HG03196 (cell line): Measurements from ENCODE around the gene MPHOSPH8.
A peak's percentile ranks its signal among the peaks of the same experiment; 100 is the strongest.
"Not testable (repeated sequence)": the region's sequence is repeated elsewhere in the genome, so short reads cannot be mapped to it uniquely, and the experiment has no call there.

Source experiments
- ATAC-seq: cut with Tn5 transposase; IDR thresholded peaks from one replicate; pipeline ENCODE4 v1.9.1; 2021; ENCODE audit not compliant: unreplicated experiment

The MPHOSPH8 gene

GRCh38 chr13:19632915-19633478 is 462 bp upstream of the MPHOSPH8 start:
- ATAC-seq = no peak

GRCh38 chr13:19634256-19634740 is 839 bp downstream of the MPHOSPH8 start:
- ATAC-seq = peak; percentile 2

GRCh38 chr13:19635926-19636325 is 2.5 kb downstream of the MPHOSPH8 start:
- ATAC-seq = not testable (repeated sequence)

GRCh38 chr13:19643652-19644051 is 10.2 kb downstream of the MPHOSPH8 start:
- ATAC-seq = no peak

GRCh38 chr13:19645000-19645399 is 11.5 kb downstream of the MPHOSPH8 start:
- ATAC-seq = no peak

- no peak for ATAC-seq
Observed at GRCh38 chr13:19646063-19646462, 12.6 kb downstream of the MPHOSPH8 start.

GRCh38 chr13:19650742-19651141 is 17.3 kb downstream of the MPHOSPH8 start:
- no peak for ATAC-seq

- ATAC-seq = no peak
Observed at GRCh38 chr13:19657872-19658591, 24.6 kb downstream of the MPHOSPH8 start.

- no peak for ATAC-seq
Observed at GRCh38 chr13:19658831-19659230, 25.4 kb downstream of the MPHOSPH8 start.

- ATAC-seq = no peak
Observed at GRCh38 chr13:19661126-19661525, 27.7 kb downstream of the MPHOSPH8 start.

- no peak for ATAC-seq
Observed at GRCh38 chr13:19661561-19661960, 28.1 kb downstream of the MPHOSPH8 start.

GRCh38 chr13:19663416-19663979 is 30.0 kb downstream of the MPHOSPH8 start:
- ATAC-seq = no peak

- no peak for ATAC-seq
Observed at GRCh38 chr13:19664481-19665230, 31.2 kb downstream of the MPHOSPH8 start.

- no peak for ATAC-seq
Observed at GRCh38 chr13:19665427-19665859, 32.0 kb downstream of the MPHOSPH8 start.

- ATAC-seq = no peak
Observed at GRCh38 chr13:19668778-19669177, 35.3 kb downstream of the MPHOSPH8 start.

GRCh38 chr13:19670147-19670546 is 36.7 kb downstream of the MPHOSPH8 start:
- ATAC-seq = no peak

GRCh38 chr13:19672990-19673389 is 39.5 kb downstream of the MPHOSPH8 start:
- ATAC-seq = no peak

GRCh38 chr13:19673473-19674430 is 40.3 kb downstream of the MPHOSPH8 start:
- ATAC-seq = no peak

GRCh38 chr13:19674898-19675297 is 41.4 kb downstream of the MPHOSPH8 start:
- no peak for ATAC-seq

GRCh38 chr13:19676168-19676567 is 42.7 kb downstream of the MPHOSPH8 start:
- ATAC-seq = no peak
